CD1c-positive myeloid dendritic cell (primary cell): ENCODE measurements around the gene MRPS5.
A peak's percentile ranks its signal among the peaks of the same experiment; 100 is the strongest.
"Not testable (repeated sequence)": the region's sequence is repeated elsewhere in the genome, so short reads cannot be mapped to it uniquely, and the experiment has no call there.

ENCODE experiments used
- DNase-seq: peaks from one replicate; pipeline ENCODE4 v3.0.0-alpha.2; 2016; ENCODE audit errors: extremely low spot score

Gene MRPS5

GRCh38 chr2:95121407-95122196 lies at the start of gene MRPS5:
TSS of gene MRPS5 (minus strand) at chr2:95121808. CDS start at chr2:95121791, 17 bp downstream.
- peak; percentile 92 for DNase-seq

- DNase-seq = no peak
Measured at GRCh38 chr2:95166065-95166763, 44.6 kb upstream of the MRPS5 start.

- peak; percentile 100 for DNase-seq
Measured at GRCh38 chr2:95165371-95166064, 43.9 kb upstream of the MRPS5 start, which contains the start of gene ZNF2. TSS of gene ZNF2 (plus strand) at chr2:95165809. CDS start at chr2:95176227, 10,418 bp downstream.

- no peak for DNase-seq
Measured at GRCh38 chr2:95165030-95165370, 43.4 kb upstream of the MRPS5 start.

GRCh38 chr2:95159690-95160449 lies 38.3 kb upstream of the MRPS5 start, which contains the start of gene ZNF514:
TSS of gene ZNF514 (minus strand) at chr2:95159848. CDS start at chr2:95153253, 6,595 bp downstream.
- peak; percentile 77 for DNase-seq

- peak; percentile 26 for DNase-seq
Measured at GRCh38 chr2:95158891-95159619, 37.4 kb upstream of the MRPS5 start.

GRCh38 chr2:95158441-95158840 lies 36.8 kb upstream of the MRPS5 start:
- DNase-seq = no peak

- no peak for DNase-seq
Measured at GRCh38 chr2:95149397-95149984, 27.9 kb upstream of the MRPS5 start.

- no peak for DNase-seq
Measured at GRCh38 chr2:95143838-95144237, 22.2 kb upstream of the MRPS5 start.

- no peak for DNase-seq
Measured at GRCh38 chr2:95138702-95139101, 17.1 kb upstream of the MRPS5 start.

- no peak for DNase-seq
Measured at GRCh38 chr2:95122197-95122551, 566 bp upstream of the MRPS5 start.

GRCh38 chr2:95121093-95121406 lies 558 bp downstream of the MRPS5 start:
- no peak for DNase-seq

- peak; percentile 62 for DNase-seq
Measured at GRCh38 chr2:95115418-95115817, 6.2 kb downstream of the MRPS5 start.

GRCh38 chr2:95113464-95113863 lies 8.1 kb downstream of the MRPS5 start:
- no peak for DNase-seq

GRCh38 chr2:95110395-95110794 lies 11.2 kb downstream of the MRPS5 start:
- no peak for DNase-seq

- DNase-seq = no peak
Measured at GRCh38 chr2:95109260-95109659, 12.3 kb downstream of the MRPS5 start.

- no peak for DNase-seq
Measured at GRCh38 chr2:95106081-95106480, 15.5 kb downstream of the MRPS5 start.

- no peak for DNase-seq
Measured at GRCh38 chr2:95104606-95105005, 17.0 kb downstream of the MRPS5 start.

- no peak for DNase-seq
Measured at GRCh38 chr2:95099910-95100309, 21.7 kb downstream of the MRPS5 start.

GRCh38 chr2:95098273-95098672 lies 23.3 kb downstream of the MRPS5 start:
- not testable (repeated sequence) for DNase-seq
